Activated CD4-positive, alpha-beta memory T cell treated with anti-CD3 and anti-CD28 coated beads for 36 hours (primary cell): ENCODE data around the gene CSH2. TPM values are rescaled to one million over a fixed set of nuclear protein-coding genes. Genes with fewer than 3 reads are reported as not detected.

Experiments
- CTCF ChIA-PET: fragments of 350-600 bp; sonication (Branson Sonifier 250); formaldehyde crosslinking; loops from one replicate; lab custom pipeline; 2021; ENCODE audit warnings: antibody characterized with exemption, inconsistent platforms; lab: Charles Lee
- POLR2A ChIA-PET: fragments of 350-600 bp; sonication (Branson Sonifier 250); formaldehyde crosslinking; loops from one replicate; lab custom pipeline; 2021; ENCODE audit warnings: antibody characterized with exemption; lab: Charles Lee
- DNase-seq: peaks from one replicate; pipeline ENCODE4 v3.0.0-alpha.2; 2020
- H3K27ac Mint-ChIP-seq: one replicate; pipeline ENCODE4 v1.8.0; 2021; ENCODE audit warnings: mixed read lengths
- H3K27me3 Mint-ChIP-seq: one replicate; pipeline ENCODE4 v1.8.0; 2021; ENCODE audit warnings: mixed read lengths
- H3K36me3 Mint-ChIP-seq: one replicate; pipeline ENCODE4 v1.8.0; 2021; ENCODE audit warnings: mixed read lengths
- H3K4me1 Mint-ChIP-seq: one replicate; pipeline ENCODE4 v1.8.0; 2021; ENCODE audit warnings: low read depth, mixed read lengths
- H3K4me3 Mint-ChIP-seq: one replicate; pipeline ENCODE4 v1.8.0; 2021; ENCODE audit warnings: mild to moderate bottlenecking, mixed read lengths
- H3K9me3 Mint-ChIP-seq: one replicate; pipeline ENCODE4 v1.8.0; 2021; ENCODE audit warnings: mixed read lengths
- intact Hi-C: fragments of 100-400 bp; cut with micrococcal nuclease; formaldehyde crosslinking; loops from one replicate; pipeline ENCODE4 v1.15.1; 2023
- total RNA-seq, 2 experiments: library from RNA; stranded (reverse); gene quantifications; one replicate each; pipeline ENCODE4 v1.2.3, GENCODE V29; 2021

Gene CSH2
- total RNA-seq, 2 experiments from 2014 or later: not detected

- ChIA-PET POLR2A (interaction anchor here (0.5 to 1.2 kb wide), 3 partner anchors 10 to 82 kb away, joined by 3 read pairs; no protein-coding TSS in a partner anchor), CTCF (interaction anchor here (1.1 to 2.8 kb wide), 2 partner anchors 10 to 49 kb away, joined by 3 to 10 read pairs; no protein-coding TSS in a partner anchor)
- no peak for DNase-seq
- Mint-ChIP-seq H3K4me1 (peaks cover 54% of the 10 kb centered on the region), H3K9me3 (no peaks in the 10 kb centered on the region), H3K27ac (peak overlapping the region; percentile 66), H3K27me3 (no peaks in the 10 kb centered on the region), H3K4me3 (no peak overlapping the region), H3K36me3 (peaks cover 69% of the 10 kb centered on the region)
- intact Hi-C loops: no loop called here
Observed at GRCh38 chr17:63824362-63824761, 49.1 kb downstream of the CSH2 start.

GRCh38 chr17:63823659-63824331 is 49.7 kb downstream of the CSH2 start:
- intact Hi-C loops: no loop called here
- H3K4me1 Mint-ChIP-seq: peaks cover 48% of the 10 kb centered on the region
- ChIA-PET CTCF (interaction anchor here (1.1 to 2.8 kb wide), 2 partner anchors 11 to 48 kb away, joined by 3 to 10 read pairs; no protein-coding TSS in a partner anchor), POLR2A (interaction anchor here (0.5 to 1.0 kb wide), 2 partner anchors 43 to 81 kb away, joined by 3 read pairs; no protein-coding TSS in a partner anchor)
- H3K27ac Mint-ChIP-seq: peak overlapping the region; percentile 66
- H3K27me3 Mint-ChIP-seq: no peaks in the 10 kb centered on the region
- no peak for DNase-seq
- H3K36me3 Mint-ChIP-seq: peaks cover 65% of the 10 kb centered on the region
- no peaks in the 10 kb centered on the region for H3K9me3 Mint-ChIP-seq
- H3K4me3 Mint-ChIP-seq: no peak overlapping the region

DNA sequence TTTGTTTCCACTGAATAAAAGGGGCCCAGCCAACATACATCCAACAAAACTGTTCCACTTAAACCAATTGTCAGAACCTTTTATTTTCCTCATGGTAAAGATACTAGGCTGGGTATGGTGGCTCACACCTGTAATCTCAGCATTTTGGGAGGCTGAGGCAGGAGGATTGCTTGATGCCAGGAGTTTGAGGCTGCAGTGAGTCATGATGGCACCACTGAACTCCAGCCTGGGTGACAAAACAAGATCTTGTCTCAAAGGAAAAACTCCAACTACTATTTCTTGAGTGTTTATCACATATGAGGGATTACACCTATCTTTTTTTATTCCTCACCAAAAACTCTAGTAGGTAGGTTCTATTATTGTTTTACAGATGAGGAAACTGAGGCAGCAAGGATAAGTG is 50.9 kb downstream of the CSH2 start:
- Mint-ChIP-seq H3K9me3 (no peaks in the 10 kb centered on the region), H3K27ac (peak overlapping the region; percentile 42), H3K36me3 (peaks cover 68% of the 10 kb centered on the region), H3K4me1 (peaks cover 39% of the 10 kb centered on the region), H3K4me3 (no peak overlapping the region), H3K27me3 (no peaks in the 10 kb centered on the region)
- intact Hi-C loops: no loop called here
- ChIA-PET POLR2A (no interaction called here), CTCF (interaction anchor here (1.5 kb wide), 1 partner anchor 12 kb away, joined by 4 read pairs; no protein-coding TSS in a partner anchor)
- DNase-seq: no peak

Other genes with a start within 250 kb of the CSH2 start
- 100 to 1,000 TPM; 146 to 150 TPM for gene LIMD2, start 173.6 kb downstream of the CSH2 start, total RNA-seq
- 10 to 100 TPM; 64.8 to 69.7 TPM for gene STRADA, start 131.9 kb downstream of the CSH2 start, total RNA-seq
- 10 to 100 TPM; 57.6 to 60.5 TPM for gene CCDC47, start 100.1 kb downstream of the CSH2 start, total RNA-seq
- gene DDX42, start 99.5 kb downstream of the CSH2 start, total RNA-seq: 100 to 1,000 TPM; 103 to 106 TPM
- 100 to 1,000 TPM; 165 to 171 TPM for gene PSMC5, start 46.2 kb downstream of the CSH2 start, total RNA-seq
- gene FTSJ3, start 46.0 kb downstream of the CSH2 start, total RNA-seq: 10 to 100 TPM; 41.5 to 42.8 TPM
- gene SMARCD2, start 31.0 kb downstream of the CSH2 start, total RNA-seq: 100 to 1,000 TPM; 109 to 111 TPM
- not detected for gene GH2, start 8.3 kb upstream of the CSH2 start, total RNA-seq
- not detected for gene CSH1, start 22.9 kb upstream of the CSH2 start, total RNA-seq
- not detected for gene CSHL1, start 37.6 kb upstream of the CSH2 start, total RNA-seq
- under 1 TPM in 1 of 2 experiments, not detected in 1; 0.43 TPM for gene GH1, start 45.2 kb upstream of the CSH2 start, total RNA-seq
- 10 to 100 TPM; 39.1 to 40.9 TPM for gene CD79B, start 58.7 kb upstream of the CSH2 start, total RNA-seq
- under 1 TPM; 0.33 to 0.75 TPM for gene SCN4A, start 99.2 kb upstream of the CSH2 start, total RNA-seq
- 1 to 10 TPM; 2.0 to 3.4 TPM for gene PRR29, start 124.7 kb upstream of the CSH2 start, total RNA-seq
- gene ICAM2, start 147.0 kb upstream of the CSH2 start, total RNA-seq: 10 to 100 TPM; 65.0 to 66.7 TPM